ENCODE data around the gene LDLRAD2. TPM values are rescaled to one million over a fixed set of nuclear protein-coding genes. Genes with fewer than 3 reads are reported as not detected.
A peak's percentile ranks its signal among the peaks of the same experiment; 100 is the strongest.

Gene LDLRAD2
- polyA plus RNA-seq, 1 of the 3 experiments (the other 2 are of a cell fraction) = 0.02 TPM

DNA sequence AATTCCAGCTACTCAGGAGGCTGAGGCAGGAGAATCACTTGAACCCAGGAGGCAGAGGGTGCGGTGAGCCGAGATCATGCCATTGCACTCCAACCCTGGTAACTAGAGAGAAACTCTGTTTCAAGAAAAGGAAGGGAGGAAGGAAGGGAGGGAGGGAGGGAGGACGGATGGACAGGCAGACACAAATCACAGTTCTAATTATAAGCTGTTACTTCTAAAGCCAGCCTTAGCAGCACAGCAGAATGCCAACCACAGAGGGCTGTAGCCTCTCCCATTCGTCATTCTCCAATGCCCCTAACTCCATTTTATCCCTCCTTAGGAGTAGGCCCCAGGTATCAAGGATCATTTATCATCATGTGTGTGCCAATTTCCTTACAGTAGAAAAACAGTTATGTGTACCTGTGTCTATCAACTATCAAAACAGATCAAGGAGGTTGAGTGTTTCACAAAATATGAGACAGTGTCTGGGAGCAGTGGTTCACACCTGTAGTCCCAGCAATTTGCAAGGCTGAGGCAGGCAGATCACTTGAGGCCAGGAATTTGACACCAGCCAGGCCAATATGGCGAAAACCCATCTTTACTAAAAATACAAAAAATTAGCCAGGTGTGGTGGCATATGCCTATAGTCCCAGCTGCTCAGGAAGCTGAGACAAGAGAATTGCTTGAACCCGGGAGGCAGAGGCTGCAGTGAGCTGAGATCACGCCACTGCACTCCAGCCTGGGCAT lies 48.2 kb upstream of the LDLRAD2 start:
- DNase-seq = no peak
- no peaks in the 10 kb centered on the region for H3K9me3 ChIP-seq
- H3K27me3 ChIP-seq (ENCODE audit: insufficient read depth) = no peaks in the 10 kb centered on the region
- H3K4me3 ChIP-seq (ENCODE audit: low read depth in 2 of 2, low read length in 1 of 2) = no peak overlapping the region
- H2AFZ ChIP-seq (ENCODE audit: low read depth) = no peak overlapping the region
- ChIA-PET CTCF (no interaction called here), POLR2A (interaction anchor here (1.1 kb wide), 1 partner anchor 18 kb away, joined by 3 read pairs; no protein-coding TSS in a partner anchor)
- H3K27ac ChIP-seq (ENCODE audit: low read depth in 2 of 2, low read length in 1 of 2) = peak overlapping the region in 1 of 2 experiments; percentile 80; a peak in 2 of 4 replicates
- H3K79me2 ChIP-seq (ENCODE audit: insufficient read depth) = peaks cover 91% of the 10 kb centered on the region
- TF ChIP-seq RFX5 (IDR thresholded peaks at IDR 0.05; ENCODE audit: low read length) (no peak), RXRA (IDR thresholded peaks at IDR 0.05; ENCODE audit: borderline replicate concordance, low read depth) (no peak), GATA2 (CRISPR knock-in tag; IDR thresholded peaks at IDR 0.05) (no peak)
- TF ChIP-seq, protein P1, sequence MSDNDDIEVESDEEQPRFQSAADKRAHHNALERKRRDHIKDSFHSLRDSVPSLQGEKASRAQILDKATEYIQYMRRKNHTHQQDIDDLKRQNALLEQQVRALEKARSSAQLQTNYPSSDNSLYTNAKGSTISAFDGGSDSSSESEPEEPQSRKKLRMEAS (IDR thresholded peaks at IDR 0.05; ENCODE audit: low read depth) = no peak
- H3K4me2 ChIP-seq = peak overlapping the region; percentile 21; the same call in 1 of the 2 replicates
- peaks cover 0 to 4% of the 10 kb centered on the region in 2 experiments for H3K36me3 ChIP-seq (replicated peaks in 1 of 2; ENCODE audit: control insufficient read depth in 1 of 2, insufficient read depth in 2 of 2, low read length in 1 of 2)
- H3K9ac ChIP-seq = no peak overlapping the region
- 90% methylated on average over 7 of the region's 7 CpGs for WGBS (ENCODE audit: low lambda C conversion rate)
- H3K9me2 ChIP-seq = no peaks in the 10 kb centered on the region
- H4K20me1 ChIP-seq (ENCODE audit: insufficient read depth) = peaks cover 98% of the 10 kb centered on the region
- peaks cover 20% of the 10 kb centered on the region for H3F3A ChIP-seq (replicated peaks; ENCODE audit: insufficient read depth)
- peaks cover 2 to 17% of the 10 kb centered on the region in 2 experiments; a peak in 2 of 4 replicates for H3K4me1 ChIP-seq (ENCODE audit: control insufficient read depth in 1 of 2, insufficient read depth in 2 of 2, low read depth in 1 of 2, low read length in 1 of 2)

DNA sequence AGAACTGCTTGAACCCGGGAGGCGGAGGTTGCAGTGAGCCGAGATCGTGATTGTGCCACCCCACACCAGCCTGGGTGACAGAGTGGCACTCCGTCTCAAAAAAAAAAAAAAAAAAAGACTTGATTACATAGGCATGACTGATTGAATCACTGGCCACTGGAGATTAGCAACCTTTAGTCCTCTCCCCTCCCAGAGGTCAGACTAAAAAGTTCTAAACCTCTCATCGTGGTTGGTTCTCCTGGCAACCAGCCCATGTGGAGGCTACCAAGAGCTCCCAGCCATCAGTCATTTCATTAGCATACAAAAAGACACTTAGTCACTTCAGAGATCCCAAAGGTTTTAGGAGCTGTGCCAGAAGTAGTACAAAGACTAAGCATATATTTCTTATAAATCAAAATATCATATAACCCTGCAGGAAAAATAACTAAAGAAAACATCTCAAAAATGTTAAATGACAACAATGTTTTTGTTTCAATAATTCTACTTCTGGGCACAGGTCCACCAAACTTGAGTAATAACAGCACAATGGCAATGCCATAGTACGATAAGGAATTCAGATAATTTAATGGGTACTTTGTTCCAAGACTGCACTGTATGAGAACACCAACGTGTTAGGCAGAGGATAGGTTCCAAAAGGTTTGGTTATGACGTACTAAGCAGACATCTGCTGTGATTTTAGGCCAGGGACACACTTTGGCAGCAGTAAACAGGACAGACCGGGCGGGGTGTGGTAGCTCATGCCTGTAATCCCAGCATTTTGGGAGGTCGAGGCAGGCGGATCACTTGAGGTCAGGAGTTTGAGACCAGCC lies 47.2 kb upstream of the LDLRAD2 start:
- Histone ChIP-seq H3K27ac (ENCODE audit: low read depth in 2 of 2, low read length in 1 of 2) (peak overlapping the region in 1 of 2 experiments; percentile 80; a peak in 2 of 4 replicates), H3K9me3 (no peaks in the 10 kb centered on the region), H3K9me2 (no peaks in the 10 kb centered on the region), H3F3A (replicated peaks; ENCODE audit: insufficient read depth) (peaks cover 20% of the 10 kb centered on the region), H3K79me2 (ENCODE audit: insufficient read depth) (peaks cover 91% of the 10 kb centered on the region), H4K20me1 (ENCODE audit: insufficient read depth) (peaks cover 98% of the 10 kb centered on the region), H3K4me3 (ENCODE audit: low read depth in 2 of 2, low read length in 1 of 2) (no peak overlapping the region), H3K27me3 (ENCODE audit: insufficient read depth) (no peaks in the 10 kb centered on the region), H3K36me3 (replicated peaks in 1 of 2; ENCODE audit: control insufficient read depth in 1 of 2, insufficient read depth in 2 of 2, low read length in 1 of 2) (peaks cover 0 to 4% of the 10 kb centered on the region in 2 experiments), H3K9ac (peak overlapping the region; percentile 20; the same call in 1 of the 2 replicates), H3K4me2 (peak overlapping the region; percentile 51), H3K4me1 (ENCODE audit: control insufficient read depth in 1 of 2, insufficient read depth in 2 of 2, low read depth in 1 of 2, low read length in 1 of 2) (peaks cover 2 to 17% of the 10 kb centered on the region in 2 experiments; a peak in 2 of 4 replicates), H2AFZ (ENCODE audit: low read depth) (no peak overlapping the region)
- ChIA-PET POLR2A (interaction anchor here (0.7 kb wide), 1 partner anchor 19 kb away, joined by 4 read pairs; no protein-coding TSS in a partner anchor), CTCF (no interaction called here)
- WGBS (ENCODE audit: low lambda C conversion rate) = 46% methylated on average over 11 of the region's 13 CpGs
- peak; percentile 15 for DNase-seq
- TF ChIP-seq, protein P2, sequence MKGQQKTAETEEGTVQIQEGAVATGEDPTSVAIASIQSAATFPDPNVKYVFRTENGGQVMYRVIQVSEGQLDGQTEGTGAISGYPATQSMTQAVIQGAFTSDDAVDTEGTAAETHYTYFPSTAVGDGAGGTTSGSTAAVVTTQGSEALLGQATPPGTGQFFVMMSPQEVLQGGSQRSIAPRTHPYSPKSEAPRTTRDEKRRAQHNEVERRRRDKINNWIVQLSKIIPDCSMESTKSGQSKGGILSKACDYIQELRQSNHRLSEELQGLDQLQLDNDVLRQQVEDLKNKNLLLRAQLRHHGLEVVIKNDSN (IDR thresholded peaks at IDR 0.05; ENCODE audit: borderline replicate concordance, low read depth) = no peak
- TF ChIP-seq SIN3A (IDR thresholded peaks at IDR 0.05; ENCODE audit: borderline replicate concordance, low read depth, low read length) = 0 out of 2 replicates have a peak, but pooled peaks have one; percentile 36
- TF ChIP-seq, protein P3, sequence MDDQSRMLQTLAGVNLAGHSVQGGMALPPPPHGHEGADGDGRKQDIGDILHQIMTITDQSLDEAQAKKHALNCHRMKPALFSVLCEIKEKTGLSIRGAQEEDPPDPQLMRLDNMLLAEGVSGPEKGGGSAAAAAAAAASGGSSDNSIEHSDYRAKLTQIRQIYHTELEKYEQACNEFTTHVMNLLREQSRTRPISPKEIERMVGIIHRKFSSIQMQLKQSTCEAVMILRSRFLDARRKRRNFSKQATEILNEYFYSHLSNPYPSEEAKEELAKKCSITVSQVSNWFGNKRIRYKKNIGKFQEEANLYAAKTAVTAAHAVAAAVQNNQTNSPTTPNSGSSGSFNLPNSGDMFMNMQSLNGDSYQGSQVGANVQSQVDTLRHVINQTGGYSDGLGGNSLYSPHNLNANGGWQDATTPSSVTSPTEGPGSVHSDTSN (IDR thresholded peaks at IDR 0.05) = peak; percentile 95
- TF ChIP-seq EP300 (IDR thresholded peaks at IDR 0.05; ENCODE audit: borderline replicate concordance in 1 of 2, low read depth in 1 of 2, low read length in 1 of 2) = peak in 1 of 2 experiments; percentile 75; a peak in 2 of 4 replicates
- TF ChIP-seq, protein P4, sequence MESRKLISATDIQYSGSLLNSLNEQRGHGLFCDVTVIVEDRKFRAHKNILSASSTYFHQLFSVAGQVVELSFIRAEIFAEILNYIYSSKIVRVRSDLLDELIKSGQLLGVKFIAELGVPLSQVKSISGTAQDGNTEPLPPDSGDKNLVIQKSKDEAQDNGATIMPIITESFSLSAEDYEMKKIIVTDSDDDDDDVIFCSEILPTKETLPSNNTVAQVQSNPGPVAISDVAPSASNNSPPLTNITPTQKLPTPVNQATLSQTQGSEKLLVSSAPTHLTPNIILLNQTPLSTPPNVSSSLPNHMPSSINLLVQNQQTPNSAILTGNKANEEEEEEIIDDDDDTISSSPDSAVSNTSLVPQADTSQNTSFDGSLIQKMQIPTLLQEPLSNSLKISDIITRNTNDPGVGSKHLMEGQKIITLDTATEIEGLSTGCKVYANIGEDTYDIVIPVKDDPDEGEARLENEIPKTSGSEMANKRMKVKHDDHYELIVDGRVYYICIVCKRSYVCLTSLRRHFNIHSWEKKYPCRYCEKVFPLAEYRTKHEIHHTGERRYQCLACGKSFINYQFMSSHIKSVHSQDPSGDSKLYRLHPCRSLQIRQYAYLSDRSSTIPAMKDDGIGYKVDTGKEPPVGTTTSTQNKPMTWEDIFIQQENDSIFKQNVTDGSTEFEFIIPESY (IDR thresholded peaks at IDR 0.05; ENCODE audit: borderline replicate concordance, low read depth) = peak; percentile 67; the same call in 1 of the 2 replicates
- TF ChIP-seq RCOR1 (IDR thresholded peaks at IDR 0.05; ENCODE audit: low read length) = no peak
- no peak for TF ChIP-seq MXI1 (IDR thresholded peaks at IDR 0.05; ENCODE audit: low read depth, low read length)
- TF ChIP-seq FOXM1 (IDR thresholded peaks at IDR 0.05; ENCODE audit: low read depth) = 0 out of 2 replicates have a peak, but pooled peaks have one; percentile 43
- no peak for TF ChIP-seq NRF1 (IDR thresholded peaks at IDR 0.05; ENCODE audit: low read depth, low read length)
- peak; percentile 71 for TF ChIP-seq POLR2AphosphoS5 (IDR thresholded peaks at IDR 0.05; ENCODE audit: low read depth, low read length)
- TF ChIP-seq GATA2 (CRISPR knock-in tag; IDR thresholded peaks at IDR 0.05) = no peak
- TF ChIP-seq, protein P5, sequence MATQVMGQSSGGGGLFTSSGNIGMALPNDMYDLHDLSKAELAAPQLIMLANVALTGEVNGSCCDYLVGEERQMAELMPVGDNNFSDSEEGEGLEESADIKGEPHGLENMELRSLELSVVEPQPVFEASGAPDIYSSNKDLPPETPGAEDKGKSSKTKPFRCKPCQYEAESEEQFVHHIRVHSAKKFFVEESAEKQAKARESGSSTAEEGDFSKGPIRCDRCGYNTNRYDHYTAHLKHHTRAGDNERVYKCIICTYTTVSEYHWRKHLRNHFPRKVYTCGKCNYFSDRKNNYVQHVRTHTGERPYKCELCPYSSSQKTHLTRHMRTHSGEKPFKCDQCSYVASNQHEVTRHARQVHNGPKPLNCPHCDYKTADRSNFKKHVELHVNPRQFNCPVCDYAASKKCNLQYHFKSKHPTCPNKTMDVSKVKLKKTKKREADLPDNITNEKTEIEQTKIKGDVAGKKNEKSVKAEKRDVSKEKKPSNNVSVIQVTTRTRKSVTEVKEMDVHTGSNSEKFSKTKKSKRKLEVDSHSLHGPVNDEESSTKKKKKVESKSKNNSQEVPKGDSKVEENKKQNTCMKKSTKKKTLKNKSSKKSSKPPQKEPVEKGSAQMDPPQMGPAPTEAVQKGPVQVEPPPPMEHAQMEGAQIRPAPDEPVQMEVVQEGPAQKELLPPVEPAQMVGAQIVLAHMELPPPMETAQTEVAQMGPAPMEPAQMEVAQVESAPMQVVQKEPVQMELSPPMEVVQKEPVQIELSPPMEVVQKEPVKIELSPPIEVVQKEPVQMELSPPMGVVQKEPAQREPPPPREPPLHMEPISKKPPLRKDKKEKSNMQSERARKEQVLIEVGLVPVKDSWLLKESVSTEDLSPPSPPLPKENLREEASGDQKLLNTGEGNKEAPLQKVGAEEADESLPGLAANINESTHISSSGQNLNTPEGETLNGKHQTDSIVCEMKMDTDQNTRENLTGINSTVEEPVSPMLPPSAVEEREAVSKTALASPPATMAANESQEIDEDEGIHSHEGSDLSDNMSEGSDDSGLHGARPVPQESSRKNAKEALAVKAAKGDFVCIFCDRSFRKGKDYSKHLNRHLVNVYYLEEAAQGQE (IDR thresholded peaks at IDR 0.05; ENCODE audit: low read depth, low read length) = no peak
- TF ChIP-seq RXRA (IDR thresholded peaks at IDR 0.05; ENCODE audit: borderline replicate concordance, low read depth) = peak; percentile 67; the same call in 1 of the 2 replicates

All from SK-N-SH (cell line).